K562 (cell line): ENCODE data around the gene CDCP2.

Experiments
- POLR2A ChIP-seq: fragments of 450-650 bp; conservative IDR thresholded peaks from 2 replicates; pipeline ENCODE4 v1.6.1; 2016
- ZNF143 ChIP-seq: sonication (generic); formaldehyde crosslinking; IDR thresholded peaks from 2 replicates; pipeline ENCODE4 v1.9.0; 2022; ENCODE audit warnings: mild to moderate bottlenecking, missing genetic modification reagents
- ZNF212 ChIP-seq: fragments of 450-650 bp; formaldehyde crosslinking; IDR thresholded peaks from 2 replicates; pipeline ENCODE4 v1.4.0; 2020; ENCODE audit warnings: mild to moderate bottlenecking

- TF ChIP-seq ZNF143 (CRISPR knock-in tag) = no peak
- no peak for TF ChIP-seq POLR2A
- TF ChIP-seq ZNF212 = no peak
Observed at GRCh38 chr1:54156201-54156600, 3.4 kb upstream of the CDCP2 start.
